Lower lobe of right lung (tissue), 2 donors: ENCODE data around the gene IQCK. TPM values are rescaled to one million over a fixed set of nuclear protein-coding genes. Genes with fewer than 3 reads are reported as not detected.

Experiments
- ATAC-seq, 2 donors: fragments of 200-7000 bp; cut with Tn5 transposase; one replicate each; pipeline ENCODE4 v1.9.1; 2020 to 2022; ENCODE audit warnings: mild to moderate bottlenecking in 2 of 2, moderate library complexity in 2 of 2
- DNase-seq: peaks from one replicate; pipeline ENCODE4 v3.0.0-alpha.2; 2020
- H3K27ac ChIP-seq: fragments of 200-600 bp; one replicate; pipeline ENCODE4 v1.8.0; 2022
- H3K27me3 ChIP-seq: fragments of 200-600 bp; one replicate; pipeline ENCODE4 v1.8.0; 2022; ENCODE audit warnings: low read depth
- H3K36me3 ChIP-seq: fragments of 200-600 bp; one replicate; pipeline ENCODE4 v1.8.0; 2022; ENCODE audit warnings: mild to moderate bottlenecking
- H3K4me1 ChIP-seq: fragments of 200-600 bp; one replicate; pipeline ENCODE4 v1.8.0; 2022
- H3K4me3 ChIP-seq: fragments of 200-600 bp; one replicate; pipeline ENCODE4 v1.8.0; 2022; ENCODE audit warnings: mild to moderate bottlenecking
- H3K9me3 ChIP-seq: fragments of 200-600 bp; one replicate; pipeline ENCODE4 v1.8.0; 2022
- intact Hi-C: fragments of 100-400 bp; cut with DNase I; formaldehyde crosslinking; loops from one replicate; pipeline ENCODE4 v1.11.0; 2022
- total RNA-seq: library from RNA; stranded (reverse); fragmentation: NEBNext Ultra II Directional; extraction: Animal tissue kit (Norgen Biotek cat#: 25700); gene quantifications from one replicate; pipeline ENCODE4 v1.2.1, GENCODE V29; 2021
- TF ChIP-seq, protein P1 (sequence below): fragments of 200-600 bp; IDR thresholded peaks from one replicate; pipeline ENCODE4 v1.8.0; 2022; ENCODE audit warnings: antibody characterized with exemption, mild to moderate bottlenecking
- donor health status: DM: no; HTN: yes; CAD: no; lungs with severe emphysema.

IQCK gene
- total RNA-seq, 1 donor from 2014 or later = 14.1 TPM

DNA sequence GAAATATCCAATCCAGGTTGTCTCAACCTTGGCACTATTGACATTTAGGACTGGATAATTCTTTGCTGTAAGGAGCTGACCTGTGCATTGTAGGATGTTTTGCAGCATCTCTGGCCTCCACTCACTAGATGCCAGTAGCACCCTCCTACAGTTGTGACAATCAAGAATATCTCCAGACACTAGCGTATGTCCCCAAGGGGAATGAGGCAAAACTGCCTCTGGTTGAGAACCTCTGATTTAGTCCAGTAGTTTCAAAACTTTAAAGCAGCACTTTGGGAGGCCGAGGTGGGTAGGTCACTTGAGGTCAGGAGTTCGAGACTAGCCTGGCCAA lies 48.4 kb downstream of the IQCK start:
- no peaks in the 10 kb centered on the region for H3K27me3 ChIP-seq
- TF ChIP-seq, protein P1, sequence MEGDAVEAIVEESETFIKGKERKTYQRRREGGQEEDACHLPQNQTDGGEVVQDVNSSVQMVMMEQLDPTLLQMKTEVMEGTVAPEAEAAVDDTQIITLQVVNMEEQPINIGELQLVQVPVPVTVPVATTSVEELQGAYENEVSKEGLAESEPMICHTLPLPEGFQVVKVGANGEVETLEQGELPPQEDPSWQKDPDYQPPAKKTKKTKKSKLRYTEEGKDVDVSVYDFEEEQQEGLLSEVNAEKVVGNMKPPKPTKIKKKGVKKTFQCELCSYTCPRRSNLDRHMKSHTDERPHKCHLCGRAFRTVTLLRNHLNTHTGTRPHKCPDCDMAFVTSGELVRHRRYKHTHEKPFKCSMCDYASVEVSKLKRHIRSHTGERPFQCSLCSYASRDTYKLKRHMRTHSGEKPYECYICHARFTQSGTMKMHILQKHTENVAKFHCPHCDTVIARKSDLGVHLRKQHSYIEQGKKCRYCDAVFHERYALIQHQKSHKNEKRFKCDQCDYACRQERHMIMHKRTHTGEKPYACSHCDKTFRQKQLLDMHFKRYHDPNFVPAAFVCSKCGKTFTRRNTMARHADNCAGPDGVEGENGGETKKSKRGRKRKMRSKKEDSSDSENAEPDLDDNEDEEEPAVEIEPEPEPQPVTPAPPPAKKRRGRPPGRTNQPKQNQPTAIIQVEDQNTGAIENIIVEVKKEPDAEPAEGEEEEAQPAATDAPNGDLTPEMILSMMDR = no peak
- peaks cover 13% of the 10 kb centered on the region for H3K4me1 ChIP-seq
- no peaks in the 10 kb centered on the region for H3K9me3 ChIP-seq
- DNase-seq (no peak), ATAC-seq (no peak)
- intact Hi-C loops = no loop called here
- no peak overlapping the region for H3K4me3 ChIP-seq
- no peak overlapping the region for H3K27ac ChIP-seq
- H3K36me3 ChIP-seq = no peaks in the 10 kb centered on the region

DNA sequence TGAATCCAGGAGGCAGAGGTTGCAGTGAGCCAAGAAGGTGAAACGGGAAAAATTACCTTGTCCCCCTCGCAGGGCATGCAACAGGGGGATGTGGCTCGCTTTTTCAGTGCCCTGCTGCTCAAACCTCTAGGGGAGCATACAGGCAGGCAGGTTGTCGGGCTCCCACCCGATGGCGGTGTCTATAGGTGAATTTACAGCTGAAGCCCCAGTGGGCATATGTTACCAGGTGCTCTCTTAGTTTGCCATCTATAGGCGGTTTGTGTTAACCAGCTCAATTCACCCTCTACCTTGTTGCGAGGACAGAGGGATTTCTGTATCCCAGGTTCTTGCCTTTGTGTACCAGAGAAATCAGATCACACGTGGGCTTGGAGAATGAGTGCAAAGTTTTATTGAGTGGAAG lies 48.9 kb downstream of the IQCK start:
- ATAC-seq = no peak
- DNase-seq = no peak
- Histone ChIP-seq H3K27me3 (no peaks in the 10 kb centered on the region), H3K4me3 (no peak overlapping the region), H3K9me3 (no peaks in the 10 kb centered on the region), H3K4me1 (peaks cover 13% of the 10 kb centered on the region), H3K27ac (no peak overlapping the region), H3K36me3 (no peaks in the 10 kb centered on the region)
- TF ChIP-seq, protein P1 = no peak
- intact Hi-C loops = no loop called here

DNA sequence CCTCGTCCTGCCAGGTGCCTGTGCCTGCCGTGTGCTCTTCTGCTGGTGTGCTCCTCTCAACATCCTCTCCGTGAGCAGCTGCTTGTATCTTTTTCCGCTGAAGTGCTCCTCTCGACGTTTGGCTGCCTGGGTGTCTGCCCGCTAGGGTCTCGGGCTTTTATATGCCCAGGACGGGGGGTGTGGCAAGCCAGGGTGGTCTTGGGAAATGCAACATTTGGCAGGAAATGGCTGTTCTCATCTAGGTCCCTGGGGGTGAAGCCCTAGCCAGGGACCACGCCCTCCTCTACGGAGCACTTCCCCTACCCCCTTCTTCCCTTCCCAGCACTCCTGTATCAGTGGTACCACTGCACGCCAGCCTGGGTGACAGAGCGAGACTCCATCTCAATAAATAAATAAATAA lies 49.4 kb downstream of the IQCK start:
- Histone ChIP-seq H3K36me3 (no peaks in the 10 kb centered on the region), H3K9me3 (no peaks in the 10 kb centered on the region), H3K4me3 (no peak overlapping the region), H3K4me1 (peaks cover 13% of the 10 kb centered on the region), H3K27me3 (no peaks in the 10 kb centered on the region), H3K27ac (no peak overlapping the region)
- intact Hi-C loops = no loop called here
- ATAC-seq (no peak), DNase-seq (no peak)
- TF ChIP-seq, protein P1 = no peak

DNA sequence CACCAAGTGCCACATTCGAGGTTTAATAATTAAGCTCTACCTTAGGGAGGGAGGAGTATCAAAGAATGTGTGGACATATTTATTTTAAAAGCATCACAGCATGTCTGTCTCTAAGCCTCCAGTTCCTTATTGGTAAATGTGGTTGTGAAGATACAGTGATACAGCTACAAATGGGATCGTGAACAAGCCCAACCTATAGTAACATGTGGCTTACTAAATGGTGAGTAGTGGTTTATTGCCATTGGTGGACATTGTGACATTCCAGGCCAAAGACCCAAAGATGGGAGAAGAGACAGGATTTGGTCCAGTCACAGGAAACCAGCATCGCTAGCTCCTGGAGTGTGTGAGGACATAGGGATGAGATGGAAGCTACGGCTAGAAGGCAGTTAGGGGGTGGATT lies 51.2 kb downstream of the IQCK start:
- TF ChIP-seq, protein P1 = no peak
- peaks cover 13% of the 10 kb centered on the region for H3K4me1 ChIP-seq
- no peaks in the 10 kb centered on the region for H3K27me3 ChIP-seq
- ATAC-seq = no peak
- no peaks in the 10 kb centered on the region for H3K36me3 ChIP-seq
- no peaks in the 10 kb centered on the region for H3K9me3 ChIP-seq
- DNase-seq = no peak
- no peak overlapping the region for H3K27ac ChIP-seq
- no peak overlapping the region for H3K4me3 ChIP-seq
- intact Hi-C loops = no loop called here

DNA sequence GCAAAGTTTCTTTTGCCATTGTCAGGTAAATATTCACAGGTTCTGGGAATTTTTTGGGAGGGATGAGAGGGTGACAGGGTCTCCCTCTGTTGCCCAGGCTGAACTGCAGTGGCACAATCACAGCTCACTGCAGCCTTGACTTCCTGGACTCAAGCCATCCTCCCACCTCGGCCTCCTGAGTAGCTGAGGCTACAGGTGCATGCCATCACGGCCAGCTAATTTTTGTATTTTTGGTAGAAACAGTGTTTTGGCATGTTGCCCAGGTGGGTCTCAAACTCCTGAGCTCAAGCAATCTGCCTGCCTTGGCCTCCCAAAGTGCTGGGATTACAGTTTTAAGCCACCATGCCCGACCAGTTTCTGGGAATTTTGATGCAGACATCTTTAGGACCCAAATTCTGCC lies 53.0 kb downstream of the IQCK start:
- intact Hi-C loops = no loop called here
- TF ChIP-seq, protein P1 = no peak
- DNase-seq = no peak
- Histone ChIP-seq H3K9me3 (no peaks in the 10 kb centered on the region), H3K27ac (no peak overlapping the region), H3K4me3 (no peak overlapping the region), H3K4me1 (peaks cover 7% of the 10 kb centered on the region), H3K36me3 (no peaks in the 10 kb centered on the region), H3K27me3 (no peaks in the 10 kb centered on the region)
- no peak for ATAC-seq

DNA sequence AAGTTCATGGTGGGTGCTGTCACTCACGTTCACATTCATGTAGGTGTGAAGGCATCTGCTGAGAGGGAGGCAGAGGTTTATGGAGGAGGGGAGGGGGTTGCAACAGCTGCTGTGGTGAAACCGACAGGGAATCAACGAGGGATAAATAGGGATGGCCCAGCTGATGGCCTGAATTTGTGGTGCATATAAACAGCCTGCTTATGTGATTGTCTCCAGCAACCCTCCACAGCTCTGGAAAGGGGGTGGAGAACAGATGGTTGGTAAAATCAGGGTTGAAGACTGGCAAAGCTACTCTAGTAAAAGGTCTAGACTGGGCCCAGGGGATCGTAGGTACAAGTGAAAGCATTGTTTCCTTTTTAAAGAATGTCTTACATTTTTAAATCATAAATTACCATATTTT lies 53.7 kb downstream of the IQCK start:
- no peak overlapping the region for H3K27ac ChIP-seq
- ATAC-seq (no peak), DNase-seq (no peak)
- no peak overlapping the region for H3K4me3 ChIP-seq
- H3K4me1 ChIP-seq = no peaks in the 10 kb centered on the region
- H3K27me3 ChIP-seq = no peaks in the 10 kb centered on the region
- TF ChIP-seq, protein P1 = no peak
- H3K9me3 ChIP-seq = no peaks in the 10 kb centered on the region
- no peaks in the 10 kb centered on the region for H3K36me3 ChIP-seq
- intact Hi-C loops = no loop called here
